HepG2 (cell line): ENCODE results near the gene PYGO2.
A peak's percentile ranks its signal among the peaks of the same experiment; 100 is the strongest.

ENCODE experiments used
- FOXA1 ChIP-seq, 2 experiments: fragments of 450-650 bp in 1 of 2; sonication (generic) in 1 of 2; formaldehyde crosslinking in 1 of 2; IDR thresholded peaks; 2 replicates each; pipeline versions ENCODE4 v1.4.0 to v1.6.1; 2016 to 2020; ENCODE audit warnings: missing genetic modification reagents in 1 of 2
- MAX ChIP-seq: IDR thresholded peaks from 2 replicates; pipeline ENCODE4 v1.6.1; 2012; ENCODE audit warnings: inconsistent platforms
- POLR2A ChIP-seq, 2 experiments: IDR thresholded peaks; 2 replicates each; pipeline ENCODE4 v1.6.1; 2011; ENCODE audit warnings: low read depth in 2 of 2, low read length in 2 of 2, mild to moderate bottlenecking in 1 of 2, moderate library complexity in 1 of 2; ENCODE audit not compliant: insufficient read depth in 1 of 2
- RAD21 ChIP-seq: fragments of 450-650 bp; formaldehyde crosslinking; IDR thresholded peaks from 2 replicates; pipeline ENCODE4 v1.5.0; 2020; ENCODE audit warnings: mild to moderate bottlenecking
- U2AF2 ChIP-seq: fragments of 200-400 bp; formaldehyde crosslinking; IDR thresholded peaks from 2 replicates; pipeline ENCODE4 v1.6.1; 2017; ENCODE audit warnings: low read depth, mild to moderate bottlenecking, low read length

- TF ChIP-seq FOXA1 (IDR thresholded peaks at IDR 0.05) (no peak), FOXA1 (CRISPR knock-in tag; IDR thresholded peaks at IDR 0.05) (no peak), MAX (no peak), POLR2A (IDR thresholded peaks at IDR 0.05; ENCODE audit: insufficient read depth in 1 of 2, low read depth in 2 of 2, low read length in 2 of 2) (peak in 1 of 2 experiments; percentile 18; a peak in 1 of 4 replicates), U2AF2 (no peak), RAD21 (CRISPR knock-in tag) (no peak)
These were observed 8.0 kb downstream of the PYGO2 start for GRCh38 chr1:154953611-154954038.
